Activated CD8-positive, alpha-beta memory T cell treated with anti-CD3 and anti-CD28 coated beads, Interleukin-2, amount 50 U/mL, for 1 hour (primary cell): ENCODE data around the gene BPI.
"Not testable (repeated sequence)": the region's sequence is repeated elsewhere in the genome, so short reads cannot be mapped to it uniquely, and the experiment has no call there.

Experiments used
- DNase-seq: peaks from one replicate; pipeline ENCODE4 v3.0.0-alpha.2; 2020; ENCODE audit errors: extremely low read depth

The BPI gene

GRCh38 chr20:38278131-38278530, 25.8 kb upstream of the BPI start:
- no peak for DNase-seq

- DNase-seq, result no peak
Measured at GRCh38 chr20:38278763-38279162, 25.2 kb upstream of the BPI start.

DNA sequence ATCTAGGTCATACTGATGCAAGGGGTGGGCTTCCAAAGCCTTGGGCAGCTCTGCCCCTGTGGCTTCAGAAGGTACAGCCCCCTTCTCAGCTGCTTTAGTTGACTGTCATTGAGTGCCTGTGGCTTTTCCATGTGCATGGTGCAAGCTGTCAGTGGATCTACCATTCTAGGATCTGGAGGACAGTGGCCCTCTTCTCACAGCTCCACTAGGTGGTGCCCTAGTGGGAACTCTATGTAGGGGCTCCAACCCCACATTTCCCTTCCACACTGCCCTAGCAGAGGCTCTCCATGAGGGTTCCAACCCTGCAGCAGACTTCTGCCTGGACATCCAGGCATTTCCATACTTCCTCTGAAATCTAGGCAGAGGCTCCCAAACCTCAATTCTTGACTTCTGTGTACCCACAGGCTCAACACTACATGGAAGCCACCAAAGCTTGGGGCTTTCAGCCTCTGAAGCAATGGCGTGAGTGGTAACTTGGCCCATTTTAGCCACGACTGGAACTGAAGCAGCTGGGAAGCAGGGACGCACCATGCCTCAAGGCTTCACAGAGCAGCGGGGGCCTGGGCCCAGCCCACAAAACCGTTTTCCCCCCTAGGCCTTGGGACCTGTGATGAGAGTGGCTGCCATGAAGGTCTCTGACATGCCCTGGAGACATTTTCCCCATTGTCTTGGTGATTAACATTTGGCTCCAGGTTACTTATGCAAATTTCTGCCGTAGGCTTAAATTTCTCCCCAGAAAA, 22.6 kb upstream of the BPI start:
- not testable (repeated sequence) for DNase-seq

DNA sequence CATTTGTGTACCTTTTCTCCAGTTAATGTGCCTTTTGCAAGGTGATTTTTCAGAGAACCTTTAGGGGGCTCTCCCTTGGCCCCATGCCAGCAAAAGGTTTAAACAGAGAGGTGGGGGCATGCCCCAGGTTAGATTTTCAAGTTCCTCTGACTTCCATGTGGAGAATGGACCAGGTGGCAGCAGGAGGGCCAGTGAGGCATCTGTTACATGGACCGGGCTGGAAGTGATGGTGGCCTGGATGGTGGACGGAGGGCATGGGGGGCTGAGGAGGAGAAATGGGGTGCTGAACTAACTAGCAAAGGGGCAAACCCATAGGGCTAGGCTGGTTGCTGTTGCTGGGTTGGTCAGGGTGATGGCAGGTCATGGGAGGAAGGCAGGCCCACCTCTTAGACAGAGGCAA, 20.7 kb upstream of the BPI start:
- DNase-seq, result no peak

DNA sequence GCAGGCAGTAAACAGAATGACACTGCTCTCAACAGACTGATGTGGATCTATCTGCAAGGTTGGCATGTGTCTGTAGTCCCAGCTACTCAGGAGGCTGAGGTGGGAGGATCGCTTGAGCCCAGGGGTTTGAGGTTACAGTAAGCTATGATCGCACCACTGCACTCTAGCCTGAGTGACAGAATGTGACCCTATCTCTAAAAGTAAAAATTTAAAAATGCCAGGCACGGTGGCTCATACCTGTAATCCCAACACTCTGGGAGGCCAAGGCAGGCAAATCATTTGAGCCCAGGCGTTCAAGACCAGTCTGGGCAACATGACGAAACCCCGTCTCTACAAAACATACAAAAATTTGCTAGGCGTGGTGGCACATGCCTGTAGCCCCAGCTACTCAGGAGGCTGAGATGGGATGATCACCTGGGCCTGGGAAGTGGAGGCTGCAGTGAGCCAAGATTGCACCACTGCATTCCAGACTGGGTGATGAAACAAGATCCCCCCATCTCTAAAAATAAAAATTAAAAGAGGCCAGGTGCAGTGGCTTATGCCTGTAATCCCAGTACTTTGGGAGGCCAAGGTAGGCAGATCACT, 19.8 kb upstream of the BPI start:
- DNase-seq, result not testable (repeated sequence)

DNA sequence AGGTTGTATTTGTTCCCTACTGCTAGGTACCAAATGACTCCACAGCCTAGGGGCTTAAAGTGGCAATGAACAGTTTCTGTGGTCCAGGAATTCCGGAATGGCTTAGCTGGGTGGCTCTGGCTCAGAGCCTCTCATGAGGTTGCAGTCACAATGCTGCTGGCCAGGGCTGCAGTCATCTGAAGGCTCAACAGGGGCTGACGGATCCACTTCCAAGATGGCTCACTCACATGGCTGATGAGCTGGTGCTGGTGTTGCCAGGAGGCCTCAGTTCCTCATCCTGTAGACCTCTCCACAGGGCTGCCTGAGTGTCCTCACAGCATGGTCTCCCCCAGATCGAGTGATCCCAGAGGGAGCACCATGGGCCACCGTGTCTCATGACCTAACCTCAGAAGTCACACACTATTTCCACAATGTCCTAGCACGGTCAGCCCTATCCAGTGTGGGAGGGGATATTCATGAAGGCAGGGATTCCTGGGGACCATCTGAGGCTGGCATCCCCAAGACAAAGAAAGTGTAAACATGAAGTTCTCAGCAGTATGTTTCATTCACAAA, 19.0 kb upstream of the BPI start:
- DNase-seq, result no peak

DNA sequence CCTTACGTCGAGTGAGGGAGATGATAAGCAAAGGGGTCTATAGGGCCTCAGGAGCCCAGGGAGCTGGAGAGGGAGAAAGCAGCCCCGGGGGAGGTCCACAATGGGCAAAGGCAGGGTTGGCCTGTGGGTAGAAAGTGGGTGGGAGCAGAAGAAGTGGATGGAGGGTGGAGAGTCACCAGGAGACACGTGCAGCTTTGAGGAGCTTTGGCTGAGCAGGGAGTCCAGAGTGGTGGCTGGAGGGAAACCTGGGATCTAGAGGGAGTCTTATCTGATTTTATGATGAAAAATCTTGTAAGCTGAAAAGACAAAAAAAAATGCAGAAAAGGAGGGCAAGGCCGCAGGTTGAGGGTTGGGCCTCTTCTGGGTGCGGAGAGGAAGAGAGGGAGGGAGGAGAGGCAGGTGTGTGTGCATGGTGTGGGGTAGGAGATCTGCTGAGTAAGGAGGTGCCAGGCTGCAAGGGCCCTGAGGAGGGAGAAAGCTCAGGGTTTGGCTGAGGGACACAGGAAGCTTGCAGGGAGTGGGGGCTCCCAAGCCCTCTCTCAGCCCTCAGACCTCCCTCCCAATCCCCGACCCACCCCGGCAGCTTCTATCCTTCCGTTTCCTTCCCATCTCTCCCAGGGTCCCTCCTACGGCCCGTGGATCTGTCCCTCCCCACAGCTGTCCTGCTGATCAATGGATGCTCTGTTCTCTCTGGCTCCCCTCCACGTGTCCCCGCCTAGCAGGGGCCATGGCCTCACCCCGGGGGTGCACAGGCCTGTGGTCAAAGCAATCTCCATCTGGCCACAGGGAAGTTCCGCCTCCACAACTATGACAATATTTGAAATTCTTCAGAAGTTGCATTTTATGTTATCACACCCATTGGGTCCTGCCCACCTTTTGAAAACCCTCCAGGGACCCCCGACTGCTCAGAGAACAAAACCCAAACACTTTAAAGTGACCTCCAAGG, 17.1 kb upstream of the BPI start:
- no peak for DNase-seq

- no peak for DNase-seq
Measured at GRCh38 chr20:38290829-38291814, 12.8 kb upstream of the BPI start.

DNA sequence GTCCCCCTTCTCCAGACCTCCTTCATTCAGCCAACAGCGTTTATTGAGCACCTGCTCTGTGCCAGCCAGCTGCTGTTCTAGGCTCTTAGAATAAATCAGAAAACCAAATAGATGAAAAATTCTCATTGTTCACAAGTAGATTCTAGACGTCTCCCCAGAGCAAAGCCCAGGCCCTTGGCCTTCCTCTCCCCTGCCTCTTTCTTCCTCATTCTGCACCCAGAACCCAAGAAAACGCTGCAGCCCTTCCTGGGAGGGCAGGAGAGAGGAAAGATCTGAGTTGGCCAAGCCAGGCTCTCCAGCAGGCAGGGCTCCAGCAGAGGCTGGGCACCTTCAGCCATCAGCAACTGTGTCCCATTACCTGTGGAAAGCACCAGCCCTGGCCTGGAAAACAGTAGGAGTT, 12.0 kb upstream of the BPI start:
- DNase-seq, result no peak

- no peak for DNase-seq
Measured at GRCh38 chr20:38293491-38294065, 10.4 kb upstream of the BPI start.

DNA sequence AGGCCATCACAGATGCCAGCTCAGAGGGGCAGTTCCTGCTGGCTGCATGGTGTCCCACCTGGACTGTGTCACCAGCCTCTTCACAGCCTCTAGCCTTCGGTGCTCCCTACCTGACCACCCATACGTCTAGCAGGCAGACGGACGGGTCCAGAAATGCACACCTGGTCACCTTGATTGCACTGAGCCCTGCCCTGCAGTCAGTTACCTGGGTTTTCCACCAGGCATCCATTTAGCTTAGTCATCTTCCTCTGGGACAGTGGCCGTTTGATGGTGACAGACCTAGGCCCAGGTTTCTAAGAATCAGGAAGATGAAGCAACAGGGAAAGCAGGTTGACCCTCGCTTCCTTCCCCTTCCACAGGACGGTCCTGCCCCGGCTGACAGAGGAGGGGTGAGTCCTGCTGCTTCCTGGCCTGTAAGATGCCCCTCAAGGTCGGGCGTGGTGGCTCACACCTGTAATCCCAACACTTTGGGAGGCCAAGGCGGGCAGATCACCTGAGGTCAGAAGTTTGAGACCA, 9.8 kb upstream of the BPI start:
- no peak for DNase-seq

DNA sequence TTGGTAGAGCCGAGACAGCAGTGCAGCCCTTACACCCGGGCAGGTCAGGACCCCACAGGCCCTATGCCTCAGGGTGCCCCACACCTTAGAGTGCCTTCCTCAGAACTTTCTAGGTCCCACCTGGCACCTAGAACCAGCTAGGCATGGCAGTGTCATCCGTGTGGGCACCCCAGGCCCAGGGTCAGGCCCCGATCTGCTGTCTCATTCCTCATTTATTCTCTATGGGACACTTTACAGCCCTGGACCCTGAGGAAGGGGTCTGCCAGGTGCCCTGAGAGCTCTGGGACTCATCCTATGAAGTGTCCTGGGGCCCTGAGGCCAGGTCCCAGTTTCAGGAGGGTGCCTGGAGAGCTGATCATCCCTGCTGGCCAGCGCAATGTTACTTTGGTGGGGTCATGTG, 8.1 kb upstream of the BPI start:
- no peak for DNase-seq

- DNase-seq, result no peak
Measured at GRCh38 chr20:38296433-38296832, 7.5 kb upstream of the BPI start.

GRCh38 chr20:38297916-38298674, 5.9 kb upstream of the BPI start:
- DNase-seq, result no peak

GRCh38 chr20:38298768-38299288, 5.1 kb upstream of the BPI start:
- no peak for DNase-seq

DNA sequence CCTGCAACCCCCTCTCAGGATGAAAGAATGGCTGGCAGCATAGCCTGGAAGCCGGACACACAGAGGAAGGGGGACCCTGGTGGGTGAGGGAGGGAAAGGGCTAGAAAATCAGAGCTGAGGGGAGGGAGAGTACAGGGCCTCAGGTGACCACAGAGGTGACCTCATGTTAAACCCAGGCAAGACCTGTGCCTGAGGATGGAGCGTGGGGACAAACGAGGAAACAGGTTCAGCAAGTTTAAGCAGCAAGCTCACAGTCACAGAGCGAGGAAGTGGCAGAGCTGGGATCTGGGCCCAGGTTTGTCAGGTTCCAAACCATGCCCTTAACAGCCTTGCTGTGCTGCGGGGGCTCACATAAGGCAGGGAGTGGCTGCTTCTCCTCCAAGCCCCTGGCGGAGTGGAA, 4.0 kb upstream of the BPI start:
- no peak for DNase-seq

DNA sequence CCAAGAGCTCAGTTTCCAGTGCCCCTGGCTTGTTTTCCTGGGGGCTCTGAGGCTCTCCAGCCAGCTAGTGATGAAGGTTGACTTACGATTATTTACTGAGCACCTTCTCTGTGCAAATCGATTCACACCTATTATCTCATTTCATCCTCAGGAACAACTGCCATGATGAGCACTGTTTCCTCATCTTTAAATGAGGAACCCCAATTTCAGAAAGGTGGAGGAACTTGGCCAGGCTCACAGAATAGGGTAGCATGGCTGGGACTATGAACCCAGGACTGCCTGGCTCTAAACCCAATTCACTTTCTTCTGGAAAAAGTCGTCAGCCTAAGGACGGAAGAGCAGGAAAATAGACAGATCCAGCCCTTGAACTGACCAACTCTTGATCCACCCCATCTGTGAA, 3.5 kb upstream of the BPI start:
- no peak for DNase-seq

DNA sequence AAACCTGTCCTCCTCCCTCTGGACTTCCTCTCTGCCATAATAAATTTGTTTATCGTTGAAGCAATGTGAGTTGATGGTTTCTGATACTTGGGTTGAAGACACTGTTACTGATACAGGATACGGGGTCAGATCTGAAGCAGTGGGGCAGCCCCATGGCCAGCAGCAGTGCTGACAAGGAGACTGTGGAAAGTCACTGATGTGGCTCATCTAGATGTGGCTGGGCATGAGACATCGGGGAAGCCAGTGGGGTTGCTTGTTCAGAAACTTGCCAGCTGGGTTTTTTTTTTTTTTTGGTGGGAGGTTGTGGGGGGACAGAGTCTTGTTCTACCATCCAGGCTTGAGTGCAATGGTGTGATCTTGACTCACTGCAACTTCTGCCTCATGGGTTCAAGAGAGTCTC, 2.6 kb upstream of the BPI start:
- no peak for DNase-seq

- no peak for DNase-seq
Measured at GRCh38 chr20:38302786-38303185, 1.2 kb upstream of the BPI start.
